NCI-H1105 (cell line): ENCODE measurements around the gene GCAT.
A peak's percentile ranks its signal among the peaks of the same experiment; 100 is the strongest.

Experiments used
- DNase-seq: peaks from one replicate; lab custom pipeline; 2025; lab: John Stamatoyannopoulos, UW

GCAT gene

GRCh38 chr22:37807410-37808293 lies at the start of gene GCAT:
Gene GCAT, plus strand, starts transcription at chr22:37807934. Its CDS starts 34 bp downstream, at chr22:37807968.
- peak; percentile 93 for DNase-seq

- no peak for DNase-seq
Observed at GRCh38 chr22:37758694-37759093, 49.0 kb upstream of the GCAT start.

DNA sequence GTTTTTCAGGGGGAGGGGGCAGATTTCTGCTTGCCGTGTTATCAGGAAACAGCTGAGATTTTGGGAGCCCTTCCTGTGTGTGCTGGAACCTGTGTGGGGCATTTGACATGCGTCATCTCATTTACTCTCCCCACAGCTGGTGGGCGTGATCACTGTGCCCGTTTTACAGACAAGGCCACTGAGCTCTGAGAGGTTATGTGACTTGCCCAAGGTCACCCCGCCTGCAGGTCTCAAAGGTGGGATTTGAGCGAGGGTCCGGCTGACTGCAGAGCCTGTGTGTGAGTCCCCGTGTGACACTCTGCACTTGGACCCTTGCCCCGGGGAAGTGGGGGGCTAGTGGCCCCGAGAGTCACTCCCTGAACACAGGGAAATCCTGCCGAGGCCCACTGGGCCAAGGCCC lies 48.5 kb upstream of the GCAT start:
- no peak for DNase-seq

DNA sequence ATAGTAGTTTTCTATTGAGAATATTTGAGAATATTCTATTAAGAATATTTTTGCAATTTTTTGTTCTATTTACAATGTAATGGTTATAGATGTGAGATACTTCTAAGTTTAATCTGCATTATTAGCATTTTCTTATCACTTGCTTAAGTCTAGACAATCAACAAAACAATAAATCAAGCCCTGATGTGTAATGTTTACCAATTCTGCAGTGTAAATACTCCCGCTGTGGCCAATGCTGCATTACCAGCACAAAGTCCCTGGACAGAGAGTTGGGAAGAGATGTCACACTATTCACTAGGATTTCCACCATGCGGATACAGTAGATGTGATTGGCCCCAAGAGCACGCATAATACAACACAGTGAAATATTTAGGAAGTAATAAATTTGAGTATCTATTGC lies 47.6 kb upstream of the GCAT start:
- DNase-seq = no peak

GRCh38 chr22:37762389-37762836 lies 45.3 kb upstream of the GCAT start:
- DNase-seq = no peak

- no peak for DNase-seq
Observed at GRCh38 chr22:37763012-37763411, 44.7 kb upstream of the GCAT start.

DNA sequence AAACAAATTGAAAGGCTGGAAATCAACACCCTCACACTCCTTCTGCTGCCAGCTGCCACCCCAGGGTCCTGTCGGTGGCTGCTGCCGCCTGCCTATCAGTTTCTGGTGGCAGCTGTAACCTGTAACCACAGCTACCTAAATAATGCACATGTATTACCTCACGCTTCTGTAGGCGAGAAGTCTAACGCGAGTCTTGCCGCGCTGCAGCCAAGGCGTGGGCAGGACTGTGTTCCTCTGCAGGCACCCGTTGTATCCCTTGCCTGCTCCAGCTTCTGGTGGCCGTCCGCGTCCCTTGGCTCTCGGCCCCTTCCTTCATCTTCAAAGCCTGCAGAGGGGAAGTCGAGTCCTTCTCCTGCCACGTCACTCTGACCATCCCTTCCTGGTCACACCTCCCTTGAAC lies 44.1 kb upstream of the GCAT start:
- DNase-seq = no peak

DNA sequence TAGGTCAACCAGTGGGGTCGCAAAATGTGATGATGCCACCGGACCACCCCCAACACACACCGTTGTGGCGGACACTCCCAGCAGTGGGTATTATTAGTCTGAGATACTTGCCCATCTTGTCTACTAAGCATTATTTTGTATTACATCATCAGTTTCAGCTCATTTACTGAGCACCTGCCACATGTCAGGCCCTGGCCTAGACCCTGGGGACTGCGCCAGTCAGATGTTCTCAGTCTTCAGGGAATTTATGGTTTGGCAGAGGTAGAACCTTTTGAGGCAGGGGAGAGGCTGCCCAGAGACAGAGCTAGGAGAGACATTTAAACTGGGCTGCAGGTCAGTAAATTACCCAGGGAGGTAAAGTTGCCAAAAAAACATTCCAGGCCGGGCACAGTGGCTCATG lies 43.1 kb upstream of the GCAT start:
- no peak for DNase-seq

DNA sequence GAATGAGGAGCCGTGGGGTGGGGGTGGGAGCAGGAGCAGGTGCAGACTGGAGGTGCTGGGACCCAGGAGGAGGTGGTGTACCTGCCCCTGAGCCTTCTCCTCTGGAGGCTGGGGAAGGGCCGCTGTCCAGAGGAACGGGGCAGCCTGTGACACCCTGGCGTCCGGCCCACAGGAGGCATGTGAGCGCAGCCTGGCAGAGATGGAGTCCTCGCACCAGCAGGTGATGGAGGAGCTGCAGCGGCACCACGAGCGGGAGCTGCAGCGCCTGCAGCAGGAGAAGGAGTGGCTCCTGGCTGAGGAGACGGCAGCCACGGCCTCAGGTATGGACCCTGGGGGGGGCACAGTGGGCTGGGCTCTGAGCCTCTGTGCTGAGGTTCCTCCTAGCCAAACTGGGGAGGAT lies 42.2 kb upstream of the GCAT start:
- no peak for DNase-seq

GRCh38 chr22:37765953-37766576 lies 41.7 kb upstream of the GCAT start:
- DNase-seq = no peak

GRCh38 chr22:37768273-37768672 lies 39.5 kb upstream of the GCAT start:
- no peak for DNase-seq

DNA sequence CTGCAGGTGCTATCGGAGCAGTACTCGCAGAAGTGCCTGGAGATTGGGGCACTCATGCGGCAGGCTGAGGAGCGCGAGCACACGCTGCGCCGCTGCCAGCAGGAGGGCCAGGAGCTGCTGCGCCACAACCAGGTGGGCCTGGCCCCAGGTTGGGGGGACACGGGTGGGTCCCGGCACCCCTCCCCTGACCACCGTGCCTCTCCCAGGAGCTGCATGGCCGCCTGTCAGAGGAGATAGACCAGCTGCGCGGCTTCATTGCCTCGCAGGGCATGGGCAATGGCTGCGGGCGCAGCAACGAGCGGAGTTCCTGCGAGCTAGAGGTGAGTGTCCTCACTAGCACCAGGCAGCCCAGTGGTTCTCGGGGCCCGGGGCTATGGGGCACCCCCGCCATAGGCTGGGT lies 38.7 kb upstream of the GCAT start:
- DNase-seq = no peak

DNA sequence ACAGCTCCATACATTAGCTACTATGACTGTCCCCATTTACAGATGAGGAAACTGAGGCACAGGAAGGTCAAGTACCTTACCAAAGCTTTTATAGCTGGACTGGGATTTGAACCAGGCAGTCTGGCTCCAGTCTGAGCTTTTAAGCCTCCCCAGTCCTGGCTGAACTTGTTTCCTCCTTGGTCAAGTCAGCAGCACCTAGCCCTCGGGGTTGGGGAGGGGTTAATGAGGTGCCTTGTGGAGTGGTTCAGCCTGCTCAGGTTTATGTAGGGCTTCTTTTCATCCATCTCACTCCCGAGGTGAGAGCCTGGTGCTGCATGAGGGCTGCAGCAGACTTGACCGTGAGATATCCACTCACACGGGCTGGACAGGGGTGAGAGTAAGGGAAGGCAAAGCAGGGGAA lies 36.7 kb upstream of the GCAT start:
- no peak for DNase-seq

DNA sequence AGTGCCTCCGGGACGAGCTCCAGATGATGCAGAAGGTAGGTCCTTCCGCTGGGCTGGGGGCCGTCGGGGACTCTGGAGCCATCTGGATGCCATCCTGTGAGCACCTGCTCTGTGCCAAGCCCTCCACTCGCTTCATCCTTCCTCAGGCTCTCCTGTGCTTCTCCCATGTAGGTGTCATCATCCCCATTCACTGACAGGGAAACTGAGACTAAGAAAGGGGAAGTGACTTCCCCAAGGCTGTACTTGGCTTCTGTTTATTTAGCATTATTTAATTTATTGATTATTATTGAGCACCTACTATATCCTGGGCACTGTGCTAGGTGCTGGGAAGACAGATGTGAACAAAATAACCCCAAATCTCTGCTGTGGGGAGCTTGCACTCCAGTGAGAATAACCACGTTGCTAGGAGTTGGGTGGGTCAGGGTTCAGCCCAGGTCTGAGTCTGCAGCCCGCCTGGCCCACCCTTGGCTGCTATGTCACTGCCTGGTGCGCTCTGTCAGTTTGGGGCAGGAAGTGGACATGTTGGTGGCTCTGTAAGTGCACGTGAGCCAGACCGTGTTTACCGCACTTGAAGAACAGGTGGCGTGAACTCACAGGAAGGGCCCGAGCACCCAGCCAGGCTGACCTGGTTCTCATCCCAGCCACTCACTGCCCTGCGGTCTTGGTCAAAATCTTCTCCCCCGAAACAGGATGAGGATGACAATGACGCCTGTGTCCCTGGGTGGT lies 35.9 kb upstream of the GCAT start:
- DNase-seq = no peak

DNA sequence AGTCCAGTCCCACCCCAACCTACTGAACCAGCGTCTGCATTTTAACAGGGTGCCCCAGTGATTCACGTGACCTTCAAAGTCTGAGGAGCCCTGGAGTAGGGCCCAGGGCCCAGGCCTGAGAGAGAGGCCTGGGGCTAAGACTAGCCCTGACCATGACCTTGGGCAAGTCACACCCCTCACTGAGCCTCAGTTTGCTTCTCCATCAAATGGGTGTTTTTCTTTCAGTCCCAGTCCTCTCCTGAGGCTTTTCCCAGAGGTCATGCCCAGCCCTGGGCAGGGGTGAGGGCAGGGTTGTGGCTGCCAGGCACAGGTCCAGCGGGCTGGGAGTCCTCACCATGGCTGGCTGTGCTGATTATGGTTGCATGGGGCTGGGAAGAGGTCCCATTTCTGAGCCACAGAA lies 33.0 kb upstream of the GCAT start:
- DNase-seq = no peak

GRCh38 chr22:37775785-37776638 lies 31.7 kb upstream of the GCAT start:
- no peak for DNase-seq

DNA sequence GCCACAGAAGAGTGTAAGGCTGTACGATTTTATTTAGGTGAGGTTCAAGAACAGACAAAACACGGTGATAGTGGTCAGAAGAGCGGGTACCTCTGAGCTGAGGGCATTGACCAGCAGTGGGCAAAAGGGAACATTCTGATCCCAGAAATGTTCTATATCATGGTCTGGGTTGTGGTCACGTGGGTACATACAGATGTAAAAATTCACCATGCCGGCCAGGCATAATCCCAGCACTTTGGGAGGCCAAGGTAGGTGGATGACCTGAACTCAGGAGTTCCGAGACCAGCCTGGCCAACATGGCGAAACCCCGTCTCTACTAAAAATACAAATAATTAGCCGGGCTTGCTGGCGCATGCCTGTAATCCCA lies 31.1 kb upstream of the GCAT start:
- no peak for DNase-seq

GRCh38 chr22:37777122-37777687 lies 30.5 kb upstream of the GCAT start:
- no peak for DNase-seq

DNA sequence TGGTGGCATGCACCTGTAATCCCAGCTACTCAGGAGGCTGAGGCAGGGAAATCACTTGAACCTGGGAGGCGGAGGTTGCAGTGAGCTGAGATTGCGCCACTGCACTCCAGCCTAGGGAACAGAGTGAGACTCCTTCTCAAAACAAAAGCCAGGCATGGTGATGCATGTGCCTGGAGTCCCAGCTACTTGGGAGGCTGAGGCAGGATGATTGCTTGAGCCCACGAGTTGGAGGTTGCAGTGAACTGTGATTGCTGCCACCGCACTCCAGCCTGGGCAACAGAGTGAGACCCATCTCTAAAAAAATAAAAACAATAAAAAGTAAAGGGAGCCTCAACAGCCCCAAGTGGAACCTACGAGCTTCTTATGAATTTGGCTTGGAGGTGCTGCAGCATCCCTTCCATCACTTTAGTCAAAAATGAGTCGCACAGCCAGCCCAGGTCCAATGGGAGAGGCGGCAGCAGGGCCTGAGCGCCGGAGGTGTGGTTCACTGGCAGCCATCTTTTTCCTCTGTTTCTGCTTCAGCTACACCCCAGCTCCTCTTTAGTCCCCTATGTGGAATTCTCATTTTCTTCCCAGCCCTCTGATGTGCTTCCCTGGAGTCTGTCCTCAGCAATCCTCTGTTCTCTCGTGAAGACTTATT lies 29.2 kb upstream of the GCAT start:
- no peak for DNase-seq

GRCh38 chr22:37781434-37782059 lies 26.2 kb upstream of the GCAT start:
- no peak for DNase-seq
